A549 treated with AZD9567 at 1 μM for 4 hours (cell line): ENCODE results near the gene FST. TPM values are rescaled to one million over a fixed set of nuclear protein-coding genes. Genes with fewer than 3 reads are reported as not detected.

Experiments used
- total RNA-seq: library from RNA; stranded (reverse); fragments of 200-300 nt; extraction: Qiagen RNA extraction; gene quantifications from 5 replicates; pipeline ENCODE4 v1.2.3, GENCODE V29; 2022; ENCODE audit not compliant: insufficient read depth

FST gene, protein sequence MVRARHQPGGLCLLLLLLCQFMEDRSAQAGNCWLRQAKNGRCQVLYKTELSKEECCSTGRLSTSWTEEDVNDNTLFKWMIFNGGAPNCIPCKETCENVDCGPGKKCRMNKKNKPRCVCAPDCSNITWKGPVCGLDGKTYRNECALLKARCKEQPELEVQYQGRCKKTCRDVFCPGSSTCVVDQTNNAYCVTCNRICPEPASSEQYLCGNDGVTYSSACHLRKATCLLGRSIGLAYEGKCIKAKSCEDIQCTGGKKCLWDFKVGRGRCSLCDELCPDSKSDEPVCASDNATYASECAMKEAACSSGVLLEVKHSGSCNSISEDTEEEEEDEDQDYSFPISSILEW
- 1.2 to 2.2 TPM (median 1.6 TPM) in 5 replicates for total RNA-seq

DNA sequence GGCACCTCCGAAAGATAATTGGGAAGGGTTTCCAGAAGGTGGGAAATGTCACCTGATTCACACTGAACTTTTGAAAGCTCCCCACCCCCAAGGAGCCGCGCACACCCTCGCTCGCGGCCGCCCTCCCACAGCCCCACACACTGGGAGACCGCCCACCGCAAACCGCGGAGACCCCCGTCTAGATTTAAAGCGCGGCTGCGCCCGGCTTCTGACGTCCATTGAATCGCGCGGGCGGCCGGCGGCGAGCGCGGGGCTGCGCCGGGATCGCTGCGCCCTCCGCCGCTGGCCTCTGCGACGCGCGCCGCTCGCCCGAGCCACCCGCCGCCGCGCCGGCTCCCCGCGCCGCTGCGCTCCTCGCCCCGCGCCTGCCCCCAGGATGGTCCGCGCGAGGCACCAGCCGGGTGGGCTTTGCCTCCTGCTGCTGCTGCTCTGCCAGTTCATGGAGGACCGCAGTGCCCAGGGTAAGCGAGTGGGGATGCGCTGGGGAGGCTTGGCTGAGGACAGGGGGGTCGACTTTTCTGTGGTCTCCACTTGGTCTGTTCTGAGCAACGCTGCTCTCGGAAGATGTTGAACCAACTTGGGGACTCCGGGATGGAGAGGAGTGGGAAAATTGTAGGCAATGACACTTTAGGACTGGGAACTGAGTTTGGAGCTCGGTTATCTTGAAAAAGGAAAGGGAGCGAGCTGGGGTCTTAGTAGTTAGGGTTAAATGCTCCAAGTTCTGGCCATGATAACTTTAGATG is at the start of gene FST:
Gene FST (plus strand): TSS at position 214 of the 743 bp plus-strand sequence. CDS start 163 bp downstream, at position 377.

Other genes with a start within 250 kb of the FST start
- 105 to 132 TPM (median 111 TPM) in 5 replicates for gene NDUFS4, start 80.0 kb downstream of the FST start, total RNA-seq